Mesendoderm (in vitro differentiated cells): ENCODE results near the gene KDSR. TPM values are rescaled to one million over a fixed set of nuclear protein-coding genes. Genes with fewer than 3 reads are reported as not detected.

Experiments used
- DNase-seq: peaks from one replicate; pipeline ENCODE4 v3.0.0; 2013
- H2AK5ac ChIP-seq: 2 replicates; pipeline ENCODE4 v1.6.1; 2013; ENCODE audit warnings: low read length, inconsistent platforms
- H2BK120ac ChIP-seq: 2 replicates; pipeline ENCODE4 v1.6.1; 2013; ENCODE audit warnings: low read depth, mild to moderate bottlenecking, low read length, moderate library complexity, mixed read lengths
- H2BK15ac ChIP-seq: replicated peaks from 2 replicates; pipeline ENCODE4 v1.6.1; 2013; ENCODE audit warnings: low read depth, mild to moderate bottlenecking, moderate library complexity
- H2BK5ac ChIP-seq: 2 replicates; pipeline ENCODE4 v1.6.1; 2013; ENCODE audit warnings: low read length, inconsistent platforms
- H3K18ac ChIP-seq: 2 replicates; pipeline ENCODE4 v1.6.1; 2013; ENCODE audit warnings: mild to moderate bottlenecking, low read length, mixed read lengths
- H3K23ac ChIP-seq: one replicate; pipeline ENCODE4 v1.6.1; 2013; ENCODE audit warnings: low read length
- H3K27ac ChIP-seq: 2 replicates; pipeline ENCODE4 v1.5.1; 2013; ENCODE audit warnings: low read depth, mild to moderate bottlenecking, inconsistent platforms, low read length, moderate library complexity
- H3K27me3 ChIP-seq: 2 replicates; pipeline ENCODE4 v1.6.1; 2013; ENCODE audit warnings: low read length, control low read depth, mild to moderate bottlenecking, inconsistent platforms; ENCODE audit not compliant: insufficient read depth, poor library complexity
- H3K36me3 ChIP-seq: 2 replicates; pipeline ENCODE4 v1.6.1; 2013; ENCODE audit warnings: low read length, inconsistent platforms; ENCODE audit not compliant: control insufficient read depth, insufficient read depth
- H3K4ac ChIP-seq: one replicate; pipeline ENCODE4 v1.6.1; 2013; ENCODE audit warnings: low read depth, mild to moderate bottlenecking, low read length, moderate library complexity
- H3K4me1 ChIP-seq: 2 replicates; pipeline ENCODE4 v1.6.1; 2013; ENCODE audit warnings: low read depth, low read length, inconsistent platforms; ENCODE audit not compliant: control insufficient read depth
- H3K4me2 ChIP-seq: 2 replicates; pipeline ENCODE4 v1.6.1; 2013; ENCODE audit warnings: low read length
- H3K4me3 ChIP-seq: 2 replicates; pipeline ENCODE4 v1.5.1; 2013; ENCODE audit warnings: mild to moderate bottlenecking, low read length
- H3K56ac ChIP-seq: one replicate; pipeline ENCODE4 v1.6.1; 2013; ENCODE audit warnings: low read length
- H3K79me1 ChIP-seq: 2 replicates; pipeline ENCODE4 v1.6.1; 2013; ENCODE audit warnings: low read length, inconsistent platforms
- H3K79me2 ChIP-seq: 2 replicates; pipeline ENCODE4 v1.6.1; 2013; ENCODE audit warnings: mild to moderate bottlenecking, low read length; ENCODE audit not compliant: control insufficient read depth, insufficient read depth
- H3K9ac ChIP-seq: 2 replicates; pipeline ENCODE4 v1.6.1; 2013; ENCODE audit warnings: low read length, inconsistent platforms
- H4K5ac ChIP-seq: one replicate; pipeline ENCODE4 v1.6.1; 2013; ENCODE audit warnings: low read length
- H4K8ac ChIP-seq: one replicate; pipeline ENCODE4 v1.6.1; 2013; ENCODE audit warnings: low read depth, mild to moderate bottlenecking, control low read depth, low read length, moderate library complexity
- WGBS: extraction: QIAGEN DNeasy Blood & Tissue Kit; methylation state at CpG from one replicate; pipeline ENCODE4 v1.1.7; 2013; ENCODE audit warnings: low lambda C conversion rate, missing lambda C conversion rate; ENCODE audit not compliant: insufficient coverage; ENCODE audit errors: extremely low coverage; 5-methylcytosine and 5-hydroxymethylcytosine counted together
- polyA plus RNA-seq, 2 experiments: library from polyadenylated mRNA; stranded (reverse); fragments of 200-250 nt; gene quantifications; one replicate each; pipeline ENCODE4 v1.2.3, GENCODE V29; 2013

The KDSR gene, protein sequence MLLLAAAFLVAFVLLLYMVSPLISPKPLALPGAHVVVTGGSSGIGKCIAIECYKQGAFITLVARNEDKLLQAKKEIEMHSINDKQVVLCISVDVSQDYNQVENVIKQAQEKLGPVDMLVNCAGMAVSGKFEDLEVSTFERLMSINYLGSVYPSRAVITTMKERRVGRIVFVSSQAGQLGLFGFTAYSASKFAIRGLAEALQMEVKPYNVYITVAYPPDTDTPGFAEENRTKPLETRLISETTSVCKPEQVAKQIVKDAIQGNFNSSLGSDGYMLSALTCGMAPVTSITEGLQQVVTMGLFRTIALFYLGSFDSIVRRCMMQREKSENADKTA
- 17.8 TPM for polyA plus RNA-seq (2013, experiment 1 of 2)
- polyA plus RNA-seq (2013, experiment 2 of 2), result 19.9 TPM

DNA sequence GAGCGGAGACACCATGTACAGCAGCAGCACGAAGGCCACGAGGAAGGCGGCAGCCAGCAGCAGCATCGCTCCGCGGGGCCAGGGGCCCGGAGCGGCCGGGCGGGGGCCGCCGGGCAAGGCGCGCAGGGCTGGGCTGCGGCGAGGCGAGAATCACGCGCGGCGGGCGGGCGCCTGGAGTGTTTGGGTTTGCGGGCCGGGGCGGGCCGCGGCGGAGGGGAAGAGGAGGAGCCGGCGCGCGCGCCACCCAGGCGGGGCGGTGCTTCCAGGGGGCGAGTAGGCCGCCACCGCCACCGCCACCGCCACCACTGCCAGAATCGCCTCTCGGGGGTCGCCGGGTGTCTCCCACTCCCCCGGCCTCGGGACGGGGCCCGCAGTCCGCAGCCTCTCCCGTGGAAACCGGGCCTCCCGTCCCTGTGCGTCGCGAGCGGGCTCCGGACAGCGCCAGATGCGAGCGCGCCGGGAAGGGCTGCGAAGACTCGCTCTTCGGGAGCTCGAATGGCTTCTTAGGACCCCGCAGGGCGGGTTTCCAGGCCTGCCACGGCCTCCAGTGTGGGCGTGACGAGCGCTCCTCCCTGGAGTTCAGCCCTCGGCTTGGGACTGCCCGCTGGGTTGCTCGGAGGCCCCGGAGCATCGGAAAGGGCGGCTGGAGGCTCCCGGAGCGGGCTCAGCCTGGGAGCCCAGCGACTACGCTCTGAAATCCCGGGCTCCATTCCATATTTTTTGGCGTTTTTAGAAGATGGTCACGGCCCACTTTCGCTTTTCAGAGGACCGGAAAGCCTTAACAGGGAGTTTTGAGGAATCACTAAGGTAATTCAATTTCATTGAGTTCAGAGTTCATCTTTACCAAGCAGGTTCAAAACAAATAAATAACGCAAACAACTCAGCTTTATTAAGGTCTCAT is at the start of gene KDSR:
Gene KDSR, minus strand, starts transcription at position 154 of the 901 bp plus-strand sequence. Its CDS starts 88 bp downstream, at position 66.
- Histone ChIP-seq H3K4ac (peak within 1 kb of the TSS; percentile 91), H2AK5ac (no peak within 1 kb of the TSS), H3K4me3 (peak within 1 kb of the TSS; percentile 63), H4K5ac (no peak within 1 kb of the TSS), H2BK120ac (peak within 1 kb of the TSS; percentile 2), H3K4me1 (no peaks in the 10 kb centered on the region), H3K9ac (peak within 1 kb of the TSS; percentile 85), H3K79me2 (peaks cover 10% of the 10 kb centered on the region), H2BK5ac (peak within 1 kb of the TSS; percentile 90), H3K36me3 (no peaks in the 10 kb centered on the region), H3K56ac (peak within 1 kb of the TSS; percentile 68), H3K27ac (peak within 1 kb of the TSS; percentile 98), H3K79me1 (peaks cover 3% of the 10 kb centered on the region), H4K8ac (peak within 1 kb of the TSS; percentile 15), H2BK15ac (no peak within 1 kb of the TSS), H3K27me3 (no peaks in the 10 kb centered on the region), H3K18ac (peak within 1 kb of the TSS; percentile 98), H3K4me2 (peak within 1 kb of the TSS; percentile 56), H3K23ac (peak within 1 kb of the TSS; percentile 48)
- peak; percentile 98 for DNase-seq
- WGBS, result no CpG with 5 or more reads among the region's 90 CpGs

DNA sequence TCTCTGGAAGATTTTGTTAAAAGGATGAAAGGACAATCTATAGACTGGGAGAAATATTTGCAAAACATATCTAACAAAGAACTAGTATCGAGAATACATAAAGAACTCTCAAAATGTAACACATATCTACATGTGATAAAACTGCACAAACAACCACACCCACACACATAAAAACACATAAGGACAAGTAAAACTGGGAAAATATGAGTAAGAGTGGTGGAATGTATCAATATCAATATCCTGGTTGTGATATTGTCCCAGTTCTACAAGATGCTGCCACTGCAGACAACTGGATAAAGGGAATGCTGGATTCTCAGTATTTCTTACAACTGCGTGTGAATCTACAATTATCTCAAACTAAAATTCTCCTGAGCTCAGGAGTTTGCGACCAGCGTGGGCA is 45.9 kb upstream of the KDSR start:
- WGBS, result no CpG with 5 or more reads among the region's 4 CpGs
- Histone ChIP-seq H2BK5ac (no peak overlapping the region), H3K56ac (no peak overlapping the region), H3K4ac (no peak overlapping the region), H2BK120ac (no peak overlapping the region), H3K27ac (no peak overlapping the region), H3K79me1 (peaks cover 20% of the 10 kb centered on the region), H3K23ac (no peak overlapping the region), H3K18ac (no peak overlapping the region), H2AK5ac (no peak overlapping the region), H3K27me3 (no peaks in the 10 kb centered on the region), H3K79me2 (peaks cover 24% of the 10 kb centered on the region), H4K5ac (no peak overlapping the region), H3K4me1 (no peaks in the 10 kb centered on the region), H2BK15ac (no peak overlapping the region), H3K4me2 (no peak overlapping the region), H3K4me3 (no peak overlapping the region), H4K8ac (no peak overlapping the region), H3K36me3 (peaks cover 1% of the 10 kb centered on the region), H3K9ac (no peak overlapping the region)
- no peak for DNase-seq

DNA sequence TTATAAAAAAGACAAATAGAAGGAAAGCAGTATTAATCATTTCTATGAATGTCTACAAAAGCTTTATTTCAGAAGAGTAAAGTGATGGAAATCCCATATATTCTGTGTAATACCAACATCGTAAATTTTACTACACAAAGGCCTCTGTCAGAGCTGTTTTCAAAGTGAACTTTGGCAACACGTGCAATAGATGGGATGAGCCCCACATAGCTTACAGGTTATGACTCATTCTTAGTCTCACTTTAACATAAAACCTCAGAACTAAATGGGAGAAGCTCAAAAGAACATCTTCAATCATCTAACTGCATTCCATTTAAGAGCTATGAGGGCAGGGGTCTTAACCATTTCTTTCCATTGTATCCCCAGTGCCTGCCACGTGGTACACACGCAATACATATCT is 43.8 kb upstream of the KDSR start:
- WGBS, result no CpG with 5 or more reads among the region's 4 CpGs
- H3K27ac ChIP-seq, result no peak overlapping the region
- H3K36me3 ChIP-seq, result peaks cover 1% of the 10 kb centered on the region
- no peak overlapping the region for H2BK5ac ChIP-seq
- H3K4ac ChIP-seq, result no peak overlapping the region
- no peaks in the 10 kb centered on the region for H3K4me1 ChIP-seq
- H3K79me2 ChIP-seq, result peaks cover 11% of the 10 kb centered on the region
- no peak overlapping the region for H4K8ac ChIP-seq
- no peak overlapping the region for H3K23ac ChIP-seq
- no peak overlapping the region for H3K56ac ChIP-seq
- H2BK120ac ChIP-seq, result no peak overlapping the region
- DNase-seq, result no peak
- H3K79me1 ChIP-seq, result peaks cover 6% of the 10 kb centered on the region
- no peak overlapping the region for H3K4me2 ChIP-seq
- H4K5ac ChIP-seq, result no peak overlapping the region
- no peak overlapping the region for H3K9ac ChIP-seq
- H2BK15ac ChIP-seq, result no peak overlapping the region
- H3K4me3 ChIP-seq, result no peak overlapping the region
- no peak overlapping the region for H3K18ac ChIP-seq
- H2AK5ac ChIP-seq, result no peak overlapping the region
- no peaks in the 10 kb centered on the region for H3K27me3 ChIP-seq

DNA sequence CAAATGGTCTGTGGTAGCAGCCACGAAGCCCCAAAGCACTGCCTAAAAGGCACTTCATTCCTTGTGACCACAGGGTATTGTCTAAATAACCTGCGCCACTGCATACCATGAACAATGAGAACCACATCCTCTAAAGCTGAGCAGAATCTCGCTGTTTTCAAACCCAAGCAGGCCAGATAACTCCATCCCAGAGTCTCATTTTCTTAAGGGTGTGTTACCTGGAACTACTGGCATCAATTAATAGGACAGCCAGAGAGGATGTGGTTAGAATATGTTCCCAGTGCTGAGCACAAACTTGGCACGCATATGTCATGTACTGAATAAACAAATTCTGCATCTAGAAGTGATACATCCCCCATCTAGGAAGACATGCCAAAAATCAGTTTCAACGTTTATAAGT is 42.3 kb upstream of the KDSR start:
- Histone ChIP-seq H3K23ac (no peak overlapping the region), H3K36me3 (peaks cover 1% of the 10 kb centered on the region), H3K27me3 (no peaks in the 10 kb centered on the region), H2AK5ac (no peak overlapping the region), H3K4me1 (no peaks in the 10 kb centered on the region), H3K79me1 (no peaks in the 10 kb centered on the region), H3K4ac (no peak overlapping the region), H4K5ac (no peak overlapping the region), H2BK15ac (no peak overlapping the region), H4K8ac (no peak overlapping the region), H3K9ac (no peak overlapping the region), H3K27ac (no peak overlapping the region), H2BK5ac (no peak overlapping the region), H2BK120ac (no peak overlapping the region), H3K56ac (no peak overlapping the region), H3K79me2 (peaks cover 2% of the 10 kb centered on the region), H3K4me2 (no peak overlapping the region), H3K4me3 (no peak overlapping the region), H3K18ac (no peak overlapping the region)
- no peak for DNase-seq
- WGBS, result no CpG with 5 or more reads among the region's 5 CpGs

DNA sequence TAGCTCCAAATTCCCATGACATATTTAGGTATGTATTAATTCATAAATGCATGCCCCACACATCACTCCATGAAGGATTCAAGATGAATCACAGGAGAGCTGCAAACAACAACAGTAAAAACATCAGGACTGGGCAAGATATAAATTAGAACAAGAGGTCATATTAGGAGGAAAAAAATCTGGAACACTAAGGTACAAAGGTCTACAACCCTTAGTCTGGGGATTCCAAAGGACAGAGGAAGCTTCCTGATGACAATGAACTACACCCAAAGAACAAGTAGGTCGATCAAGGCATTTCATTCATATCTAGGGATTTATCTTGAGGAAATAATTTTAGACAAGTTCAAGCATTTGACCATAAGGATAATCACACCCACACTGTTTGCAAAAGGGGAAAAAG is 40.7 kb upstream of the KDSR start:
- Histone ChIP-seq H2BK120ac (no peak overlapping the region), H3K4me2 (no peak overlapping the region), H3K27me3 (no peaks in the 10 kb centered on the region), H2BK15ac (no peak overlapping the region), H3K56ac (no peak overlapping the region), H3K18ac (no peak overlapping the region), H2AK5ac (no peak overlapping the region), H2BK5ac (no peak overlapping the region), H3K9ac (no peak overlapping the region), H3K27ac (no peak overlapping the region), H3K4me1 (no peaks in the 10 kb centered on the region), H4K5ac (no peak overlapping the region), H3K4ac (no peak overlapping the region), H3K36me3 (peaks cover 3% of the 10 kb centered on the region), H3K4me3 (no peak overlapping the region), H4K8ac (no peak overlapping the region), H3K23ac (no peak overlapping the region), H3K79me1 (no peaks in the 10 kb centered on the region), H3K79me2 (peaks cover 2% of the 10 kb centered on the region)
- WGBS, result no CpG with 5 or more reads among the region's 1 CpG
- DNase-seq, result no peak
